Neural cell (in vitro differentiated cells): Measurements from ENCODE around the gene PRICKLE2. TPM values are rescaled to one million over a fixed set of nuclear protein-coding genes. Genes with fewer than 3 reads are reported as not detected.
A peak's percentile ranks its signal among the peaks of the same experiment; 100 is the strongest.

Experiments used
- H2AFZ ChIP-seq: fragments of 200-600, 300-800 bp; sonication (generic), shearing (Covaris generic); 2 replicates; pipeline ENCODE4 v1.6.0; 2014; ENCODE audit warnings: low read depth, mild to moderate bottlenecking, antibody characterized with exemption, low read length, moderate library complexity
- H3F3A ChIP-seq: fragments of 200-600 bp; shearing (Covaris generic); 2 replicates; pipeline ENCODE4 v1.6.1; 2016; ENCODE audit warnings: mild to moderate bottlenecking, moderate library complexity, mixed read lengths, antibody characterized with exemption, low read length; ENCODE audit not compliant: insufficient read depth, poor library complexity, severe bottlenecking
- H3K27ac ChIP-seq: fragments of 200-600, 300-800 bp; sonication (generic), shearing (Covaris generic); 2 replicates; pipeline ENCODE4 v1.5.1; 2014; ENCODE audit warnings: mild to moderate bottlenecking, low read length, moderate library complexity
- H3K27me3 ChIP-seq: fragments of 300-800, 200-600 bp; sonication (generic), shearing (Covaris generic); 2 replicates; pipeline ENCODE4 v1.6.0; 2014; ENCODE audit warnings: mild to moderate bottlenecking, low read depth, low read length, moderate library complexity; ENCODE audit not compliant: insufficient read depth
- H3K36me3 ChIP-seq: fragments of 300-800, 200-600 bp; sonication (generic), shearing (Covaris generic); 2 replicates; pipeline ENCODE4 v1.5.1; 2014; ENCODE audit warnings: mild to moderate bottlenecking, antibody characterized with exemption, low read length, moderate library complexity; ENCODE audit not compliant: insufficient read depth
- H3K4me2 ChIP-seq: fragments of 300-800, 200-600 bp; sonication (generic), shearing (Covaris generic); 2 replicates; pipeline ENCODE4 v1.6.0; 2014; ENCODE audit warnings: mild to moderate bottlenecking, low read length
- H3K4me3 ChIP-seq: fragments of 300-800, 200-600 bp; sonication (generic), shearing (Covaris generic); 2 replicates; pipeline ENCODE4 v1.5.1; 2014; ENCODE audit warnings: mild to moderate bottlenecking, low read length, moderate library complexity
- H3K79me2 ChIP-seq: fragments of 200-600 bp; shearing (Covaris generic); replicated peaks from 2 replicates; pipeline ENCODE4 v1.6.0; 2014; ENCODE audit warnings: mild to moderate bottlenecking, low read length, moderate library complexity; ENCODE audit not compliant: insufficient read depth
- H3K9ac ChIP-seq: fragments of 300-800, 200-600 bp; sonication (generic), shearing (Covaris generic); 2 replicates; pipeline ENCODE4 v1.6.1; 2016; ENCODE audit warnings: mild to moderate bottlenecking, low read length, mixed read lengths
- H3K9me2 ChIP-seq: fragments of 200-600 bp; shearing (Covaris generic); 2 replicates; pipeline ENCODE4 v1.6.1; 2016; ENCODE audit warnings: mild to moderate bottlenecking, low read length, mixed read lengths; ENCODE audit not compliant: insufficient read depth
- H3K9me3 ChIP-seq: fragments of 200-600, 300-800 bp; sonication (generic), shearing (Covaris generic); 2 replicates; pipeline ENCODE4 v1.6.1; 2016; ENCODE audit warnings: mild to moderate bottlenecking, mixed run types, low read length, moderate library complexity, mixed read lengths
- H4K20me1 ChIP-seq: fragments of 200-600 bp; shearing (Covaris generic); 2 replicates; pipeline ENCODE4 v1.6.1; 2016; ENCODE audit warnings: mild to moderate bottlenecking, mixed run types; ENCODE audit not compliant: insufficient read depth
- EP300 ChIP-seq: fragments of 450-650 bp; conservative IDR thresholded peaks from 2 replicates; pipeline ENCODE4 v1.6.1; 2014; ENCODE audit warnings: antibody characterized with exemption, mild to moderate bottlenecking, moderate library complexity; ENCODE audit not compliant: poor library complexity, severe bottlenecking
- EZH2 ChIP-seq: fragments of 200-600, 300-800 bp; shearing (Covaris generic), sonication (generic); IDR thresholded peaks from 2 replicates; pipeline ENCODE4 v1.6.1; 2014; ENCODE audit warnings: antibody characterized with exemption, low read length, borderline replicate concordance, mild to moderate bottlenecking; ENCODE audit not compliant: insufficient read depth, poor library complexity, severe bottlenecking
- MXI1 ChIP-seq: fragments of 450-650 bp; conservative IDR thresholded peaks from 2 replicates; pipeline ENCODE4 v1.6.1; 2014; ENCODE audit warnings: antibody characterized with exemption, mild to moderate bottlenecking; ENCODE audit not compliant: poor library complexity, severe bottlenecking
- RAD21 ChIP-seq: fragments of 450-650 bp; conservative IDR thresholded peaks from 2 replicates; pipeline ENCODE4 v1.6.1; 2014; ENCODE audit warnings: antibody characterized with exemption, mild to moderate bottlenecking, moderate library complexity
- SMC3 ChIP-seq: fragments of 450-650 bp; conservative IDR thresholded peaks from 2 replicates; pipeline ENCODE4 v1.6.1; 2014; ENCODE audit warnings: antibody characterized with exemption, mild to moderate bottlenecking, moderate library complexity; ENCODE audit not compliant: poor library complexity
- TAF1 ChIP-seq: IDR thresholded peaks from 2 replicates; pipeline ENCODE4 v1.6.1; 2012; ENCODE audit warnings: low read depth
- polyA plus RNA-seq: library from polyadenylated mRNA; depleted of rRNA; stranded (reverse); fragments of >200 nt; gene quantifications from 2 replicates; pipeline ENCODE4 v1.2.3, GENCODE V29; 2014
- TF ChIP-seq, protein P1 (sequence below): fragments of 450-650 bp; IDR thresholded peaks from 2 replicates; pipeline ENCODE4 v1.5.1; 2014; ENCODE audit warnings: antibody characterized with exemption, mild to moderate bottlenecking, moderate library complexity; ENCODE audit not compliant: poor library complexity, severe bottlenecking
- TF ChIP-seq, protein P2 (sequence below): IDR thresholded peaks from 2 replicates; pipeline ENCODE4 v1.6.1; 2012; ENCODE audit warnings: borderline replicate concordance

PRICKLE2 gene
- polyA plus RNA-seq, 1 donor from 2014 or later = 8.7 TPM

DNA sequence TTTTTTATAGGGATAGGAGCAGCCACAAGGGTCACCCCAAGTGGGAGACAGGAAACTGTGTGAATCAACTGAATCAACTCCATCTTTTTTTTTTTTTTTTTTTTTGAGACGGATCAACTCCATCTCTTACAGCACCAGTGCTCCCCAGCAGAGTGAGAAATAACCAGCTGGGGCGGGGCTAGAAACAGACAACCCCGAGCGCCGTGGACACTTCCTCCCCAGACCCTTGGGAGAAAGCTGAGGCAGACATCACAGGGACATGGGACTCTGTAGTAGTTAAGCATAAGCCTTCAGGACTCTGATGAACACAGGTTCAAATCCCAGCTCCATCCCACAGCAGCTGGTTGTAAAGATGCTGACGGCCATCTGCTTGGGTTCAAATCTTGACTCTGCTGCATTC is 75.4 kb downstream of the PRICKLE2 start:
- Histone ChIP-seq H3K4me2 (no peak overlapping the region), H3K79me2 (no peaks in the 10 kb centered on the region), H3K9ac (peak overlapping the region; percentile 55), H4K20me1 (no peaks in the 10 kb centered on the region), H3F3A (peaks cover 4% of the 10 kb centered on the region), H3K9me3 (no peaks in the 10 kb centered on the region), H3K36me3 (no peaks in the 10 kb centered on the region), H2AFZ (no peak overlapping the region), H3K27me3 (no peaks in the 10 kb centered on the region), H3K4me3 (no peak overlapping the region), H3K27ac (peak overlapping the region; percentile 81), H3K9me2 (no peaks in the 10 kb centered on the region)
- TF ChIP-seq, protein P1, sequence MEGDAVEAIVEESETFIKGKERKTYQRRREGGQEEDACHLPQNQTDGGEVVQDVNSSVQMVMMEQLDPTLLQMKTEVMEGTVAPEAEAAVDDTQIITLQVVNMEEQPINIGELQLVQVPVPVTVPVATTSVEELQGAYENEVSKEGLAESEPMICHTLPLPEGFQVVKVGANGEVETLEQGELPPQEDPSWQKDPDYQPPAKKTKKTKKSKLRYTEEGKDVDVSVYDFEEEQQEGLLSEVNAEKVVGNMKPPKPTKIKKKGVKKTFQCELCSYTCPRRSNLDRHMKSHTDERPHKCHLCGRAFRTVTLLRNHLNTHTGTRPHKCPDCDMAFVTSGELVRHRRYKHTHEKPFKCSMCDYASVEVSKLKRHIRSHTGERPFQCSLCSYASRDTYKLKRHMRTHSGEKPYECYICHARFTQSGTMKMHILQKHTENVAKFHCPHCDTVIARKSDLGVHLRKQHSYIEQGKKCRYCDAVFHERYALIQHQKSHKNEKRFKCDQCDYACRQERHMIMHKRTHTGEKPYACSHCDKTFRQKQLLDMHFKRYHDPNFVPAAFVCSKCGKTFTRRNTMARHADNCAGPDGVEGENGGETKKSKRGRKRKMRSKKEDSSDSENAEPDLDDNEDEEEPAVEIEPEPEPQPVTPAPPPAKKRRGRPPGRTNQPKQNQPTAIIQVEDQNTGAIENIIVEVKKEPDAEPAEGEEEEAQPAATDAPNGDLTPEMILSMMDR = no peak
- no peak for TF ChIP-seq MXI1
- TF ChIP-seq EP300 = no peak
- TF ChIP-seq SMC3 = no peak

DNA sequence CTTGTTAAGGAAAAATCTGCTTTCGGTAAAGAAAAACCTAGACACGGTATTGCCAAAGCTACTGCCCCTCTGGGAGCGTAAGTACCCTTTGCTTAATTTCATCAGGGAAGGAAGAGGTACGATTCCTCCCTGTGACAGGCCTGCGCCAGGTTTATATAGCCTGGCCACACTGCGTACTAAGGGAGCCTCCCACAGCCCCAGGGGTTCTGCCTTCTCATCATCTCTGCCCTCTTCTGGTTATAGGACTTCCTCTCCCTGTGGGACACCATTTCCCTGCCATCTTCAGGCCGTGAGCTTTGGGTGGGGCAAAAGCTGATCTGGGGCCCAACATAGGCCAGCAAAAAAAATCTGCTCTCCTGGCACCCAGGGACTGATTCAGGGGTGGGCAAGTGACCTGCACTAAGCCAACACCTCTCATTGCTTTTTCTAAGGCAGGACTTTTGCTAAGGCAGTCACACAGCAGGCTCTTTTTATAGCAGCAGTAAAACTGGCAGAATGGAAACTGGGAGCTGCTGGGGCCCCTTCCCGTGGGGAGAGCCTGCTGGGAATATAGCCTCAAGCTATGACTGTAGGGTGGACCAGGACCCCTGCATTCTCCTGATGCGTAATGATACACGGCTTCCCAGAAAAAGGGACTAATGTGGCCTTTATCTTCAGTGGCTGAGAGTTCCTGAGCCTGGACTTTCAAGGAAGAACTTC is 76.2 kb downstream of the PRICKLE2 start:
- no peak overlapping the region for H3K4me3 ChIP-seq
- H3K27ac ChIP-seq = no peak overlapping the region
- no peak overlapping the region for H3K4me2 ChIP-seq

More for the DNA sequence above, 76.2 kb downstream of the PRICKLE2 start:
- peaks cover 4% of the 10 kb centered on the region for H3F3A ChIP-seq
- no peaks in the 10 kb centered on the region for H4K20me1 ChIP-seq
- H3K9ac ChIP-seq = no peak overlapping the region
- no peaks in the 10 kb centered on the region for H3K9me3 ChIP-seq
- H3K79me2 ChIP-seq = no peaks in the 10 kb centered on the region
- TF ChIP-seq MXI1 (no peak), RAD21 (no peak), EZH2 (no peak), TAF1 (no peak), SMC3 (no peak)
- TF ChIP-seq, protein P2, sequence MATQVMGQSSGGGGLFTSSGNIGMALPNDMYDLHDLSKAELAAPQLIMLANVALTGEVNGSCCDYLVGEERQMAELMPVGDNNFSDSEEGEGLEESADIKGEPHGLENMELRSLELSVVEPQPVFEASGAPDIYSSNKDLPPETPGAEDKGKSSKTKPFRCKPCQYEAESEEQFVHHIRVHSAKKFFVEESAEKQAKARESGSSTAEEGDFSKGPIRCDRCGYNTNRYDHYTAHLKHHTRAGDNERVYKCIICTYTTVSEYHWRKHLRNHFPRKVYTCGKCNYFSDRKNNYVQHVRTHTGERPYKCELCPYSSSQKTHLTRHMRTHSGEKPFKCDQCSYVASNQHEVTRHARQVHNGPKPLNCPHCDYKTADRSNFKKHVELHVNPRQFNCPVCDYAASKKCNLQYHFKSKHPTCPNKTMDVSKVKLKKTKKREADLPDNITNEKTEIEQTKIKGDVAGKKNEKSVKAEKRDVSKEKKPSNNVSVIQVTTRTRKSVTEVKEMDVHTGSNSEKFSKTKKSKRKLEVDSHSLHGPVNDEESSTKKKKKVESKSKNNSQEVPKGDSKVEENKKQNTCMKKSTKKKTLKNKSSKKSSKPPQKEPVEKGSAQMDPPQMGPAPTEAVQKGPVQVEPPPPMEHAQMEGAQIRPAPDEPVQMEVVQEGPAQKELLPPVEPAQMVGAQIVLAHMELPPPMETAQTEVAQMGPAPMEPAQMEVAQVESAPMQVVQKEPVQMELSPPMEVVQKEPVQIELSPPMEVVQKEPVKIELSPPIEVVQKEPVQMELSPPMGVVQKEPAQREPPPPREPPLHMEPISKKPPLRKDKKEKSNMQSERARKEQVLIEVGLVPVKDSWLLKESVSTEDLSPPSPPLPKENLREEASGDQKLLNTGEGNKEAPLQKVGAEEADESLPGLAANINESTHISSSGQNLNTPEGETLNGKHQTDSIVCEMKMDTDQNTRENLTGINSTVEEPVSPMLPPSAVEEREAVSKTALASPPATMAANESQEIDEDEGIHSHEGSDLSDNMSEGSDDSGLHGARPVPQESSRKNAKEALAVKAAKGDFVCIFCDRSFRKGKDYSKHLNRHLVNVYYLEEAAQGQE = no peak
- no peaks in the 10 kb centered on the region for H3K27me3 ChIP-seq
- no peaks in the 10 kb centered on the region for H3K9me2 ChIP-seq
- no peak overlapping the region for H2AFZ ChIP-seq
- H3K36me3 ChIP-seq = no peaks in the 10 kb centered on the region
